NB4 (cell line): Measurements from ENCODE around the gene DLG2.

ENCODE experiments used
- CTCF ChIP-seq: IDR thresholded peaks from one replicate; pipeline ENCODE4 v1.5.1; 2012; ENCODE audit warnings: low read depth, low read length
- MAX ChIP-seq: IDR thresholded peaks from 2 replicates; pipeline ENCODE4 v1.6.1; 2011; ENCODE audit warnings: low read depth, low read length
- MYC ChIP-seq: IDR thresholded peaks from 2 replicates; pipeline ENCODE4 v1.6.1; 2011; ENCODE audit warnings: low read depth, low read length
- POLR2A ChIP-seq: IDR thresholded peaks from 2 replicates; pipeline ENCODE4 v1.6.1; 2011; ENCODE audit warnings: mild to moderate bottlenecking; ENCODE audit not compliant: insufficient read length; ENCODE audit errors: extremely low read depth

GRCh38 chr11:83909579-83910534, 1717.3 kb downstream of the DLG2 start:
- TF ChIP-seq POLR2A (no peak), CTCF (no peak), MAX (no peak), MYC (no peak)
